ENCODE results near the gene TCEAL4.

TCEAL4 gene

DNA sequence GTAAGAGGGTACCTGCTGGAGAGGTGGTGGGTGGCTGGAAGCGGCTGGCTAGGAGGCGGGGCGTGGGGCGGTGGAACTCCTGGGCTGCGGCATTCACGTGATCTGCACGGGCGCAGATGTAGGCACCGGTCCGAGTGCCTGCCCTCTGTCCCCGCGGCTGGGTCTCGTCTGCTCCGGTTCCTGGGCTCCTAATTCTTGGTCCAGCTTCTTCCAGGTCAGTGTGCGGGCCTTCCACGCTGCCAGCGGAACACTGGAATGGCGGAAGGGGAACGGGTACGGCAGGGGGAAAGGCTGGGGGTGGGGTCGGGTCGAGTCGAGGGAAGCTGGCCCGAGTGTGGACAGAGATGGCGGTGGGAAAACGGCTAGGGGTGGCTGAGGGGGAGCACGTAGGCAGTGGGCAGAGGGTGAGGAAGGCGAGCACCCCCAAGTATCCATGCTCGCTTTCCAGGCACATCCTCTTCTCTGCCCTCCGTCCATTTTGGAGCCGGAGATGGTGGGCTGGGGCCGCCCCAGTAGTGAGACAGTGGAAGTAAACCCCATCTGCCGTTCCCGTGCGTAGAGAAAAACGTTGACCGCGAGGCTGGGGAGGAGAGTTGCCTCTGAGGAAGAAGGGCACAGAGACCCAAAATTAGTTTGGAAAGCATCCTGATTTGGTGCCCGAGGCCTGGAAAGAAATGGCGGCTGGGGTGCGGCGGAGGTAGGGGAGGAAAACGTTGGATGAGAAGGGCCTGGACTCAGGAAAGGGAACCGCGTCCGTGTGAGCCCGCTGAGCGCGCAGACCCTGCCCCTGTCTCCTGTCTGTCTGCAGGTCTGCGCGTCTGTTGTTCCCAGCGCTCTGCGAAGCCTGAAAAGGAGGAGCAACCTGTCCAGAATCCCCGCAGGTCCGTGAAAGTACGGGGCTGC is at the start of gene TCEAL4:
TSS of gene TCEAL4 (plus strand) at position 105 of the 903 bp plus-strand sequence. CDS start 1,161 bp downstream, outside the sequence.
- peak; percentile 94 for ATAC-seq
- TF ChIP-seq ZNF8 (CRISPR knock-in tag; IDR thresholded peaks at IDR 0.05) (no peak), ZNF565 (CRISPR knock-in tag; conservative IDR thresholded peaks at IDR 0.05; ENCODE audit: low read depth) (no peak), ZC3H10 (CRISPR knock-in tag; IDR thresholded peaks at IDR 0.05) (no peak), RARB (CRISPR knock-in tag; IDR thresholded peaks at IDR 0.05) (no peak), CSDC2 (CRISPR knock-in tag; IDR thresholded peaks at IDR 0.05) (no peak), TOX (CRISPR knock-in tag; IDR thresholded peaks at IDR 0.05; ENCODE audit: borderline replicate concordance) (no peak), ARNTL (CRISPR knock-in tag; IDR thresholded peaks at IDR 0.05; ENCODE audit: borderline replicate concordance, low read depth) (no peak), PATZ1 (CRISPR knock-in tag; IDR thresholded peaks at IDR 0.05; ENCODE audit: borderline replicate concordance) (no peak), POU6F1 (CRISPR knock-in tag; IDR thresholded peaks at IDR 0.05; ENCODE audit: borderline replicate concordance, low read depth) (no peak), TSHZ2 (CRISPR knock-in tag; IDR thresholded peaks at IDR 0.05) (no peak), ZFP3 (CRISPR knock-in tag; IDR thresholded peaks at IDR 0.05) (no peak), ZFP30 (CRISPR knock-in tag; IDR thresholded peaks at IDR 0.05) (no peak), ZNF70 (CRISPR knock-in tag; IDR thresholded peaks at IDR 0.05) (no peak), GLIS3 (CRISPR knock-in tag; IDR thresholded peaks at IDR 0.05) (no peak), ESRRG (CRISPR knock-in tag; IDR thresholded peaks at IDR 0.05) (no peak), PPARA (CRISPR knock-in tag; IDR thresholded peaks at IDR 0.05; ENCODE audit: borderline replicate concordance) (no peak), CREB5 (CRISPR knock-in tag; IDR thresholded peaks at IDR 0.05; ENCODE audit: low read depth) (no peak), TCF4 (CRISPR knock-in tag; IDR thresholded peaks at IDR 0.05; ENCODE audit: borderline replicate concordance) (no peak), SNAI2 (CRISPR knock-in tag; IDR thresholded peaks at IDR 0.05) (no peak), ISL1 (CRISPR knock-in tag; IDR thresholded peaks at IDR 0.05) (no peak)

GRCh38 chrX:103536071-103536470 is 49.2 kb upstream of the TCEAL4 start:
- no peak for ATAC-seq
- TF ChIP-seq ZNF565 (CRISPR knock-in tag; conservative IDR thresholded peaks at IDR 0.05; ENCODE audit: low read depth), result no peak
- TF ChIP-seq POU6F1 (CRISPR knock-in tag; IDR thresholded peaks at IDR 0.05; ENCODE audit: borderline replicate concordance, low read depth), result no peak
- no peak for TF ChIP-seq ESRRG (CRISPR knock-in tag; IDR thresholded peaks at IDR 0.05)
- TF ChIP-seq ARNTL (CRISPR knock-in tag; IDR thresholded peaks at IDR 0.05; ENCODE audit: borderline replicate concordance, low read depth), result no peak
- TF ChIP-seq TOX (CRISPR knock-in tag; IDR thresholded peaks at IDR 0.05; ENCODE audit: borderline replicate concordance), result no peak
- TF ChIP-seq GLIS3 (CRISPR knock-in tag; IDR thresholded peaks at IDR 0.05), result no peak
- no peak for TF ChIP-seq SNAI2 (CRISPR knock-in tag; IDR thresholded peaks at IDR 0.05)
- no peak for TF ChIP-seq ZFP30 (CRISPR knock-in tag; IDR thresholded peaks at IDR 0.05)
- TF ChIP-seq ISL1 (CRISPR knock-in tag; IDR thresholded peaks at IDR 0.05), result no peak
- no peak for TF ChIP-seq ZNF70 (CRISPR knock-in tag; IDR thresholded peaks at IDR 0.05)
- TF ChIP-seq TCF4 (CRISPR knock-in tag; IDR thresholded peaks at IDR 0.05; ENCODE audit: borderline replicate concordance), result no peak
- no peak for TF ChIP-seq OSR1 (CRISPR knock-in tag; IDR thresholded peaks at IDR 0.05)
- no peak for TF ChIP-seq PATZ1 (CRISPR knock-in tag; IDR thresholded peaks at IDR 0.05; ENCODE audit: borderline replicate concordance)
- no peak for TF ChIP-seq TSHZ2 (CRISPR knock-in tag; IDR thresholded peaks at IDR 0.05)
- TF ChIP-seq CREB5 (CRISPR knock-in tag; IDR thresholded peaks at IDR 0.05; ENCODE audit: low read depth), result no peak

Data from SK-N-SH treated with all-trans-retinoic acid at 6 μM for 48 hours (cell line).